Stimulated activated CD8-positive, alpha-beta memory T cell treated with anti-CD3 and anti-CD28 coated beads, Interleukin-15, amount 100 ng/mL, for 48 hours (primary cell): ENCODE data around the gene THBS2.

Experiments used
- DNase-seq, 2 donors: peaks; one replicate each; pipeline ENCODE4 v3.0.0-alpha.2; 2020; ENCODE audit warnings: low read depth in 2 of 2

THBS2 gene

GRCh38 chr6:169231790-169232506 is 21.7 kb downstream of the THBS2 start:
- no peak for DNase-seq

- no peak for DNase-seq
These were observed 22.5 kb downstream of the THBS2 start for GRCh38 chr6:169230946-169231789.

DNA sequence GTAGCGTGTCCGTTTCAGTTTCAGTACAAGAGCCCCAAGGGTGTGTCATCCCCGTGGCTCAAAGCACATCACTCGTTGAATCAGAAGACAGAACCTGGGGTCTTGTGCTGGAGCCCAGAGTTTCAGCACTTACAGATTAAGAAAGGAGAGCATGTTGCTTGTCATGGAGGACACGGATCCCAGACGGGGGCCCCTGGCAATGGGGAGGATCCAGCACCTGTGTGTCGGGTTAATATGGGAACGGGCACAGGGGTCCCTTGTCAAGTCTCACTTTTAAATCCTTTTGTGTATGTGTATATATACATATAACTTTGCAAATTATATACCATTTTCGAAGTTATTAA is 23.4 kb downstream of the THBS2 start:
- DNase-seq = no peak

DNA sequence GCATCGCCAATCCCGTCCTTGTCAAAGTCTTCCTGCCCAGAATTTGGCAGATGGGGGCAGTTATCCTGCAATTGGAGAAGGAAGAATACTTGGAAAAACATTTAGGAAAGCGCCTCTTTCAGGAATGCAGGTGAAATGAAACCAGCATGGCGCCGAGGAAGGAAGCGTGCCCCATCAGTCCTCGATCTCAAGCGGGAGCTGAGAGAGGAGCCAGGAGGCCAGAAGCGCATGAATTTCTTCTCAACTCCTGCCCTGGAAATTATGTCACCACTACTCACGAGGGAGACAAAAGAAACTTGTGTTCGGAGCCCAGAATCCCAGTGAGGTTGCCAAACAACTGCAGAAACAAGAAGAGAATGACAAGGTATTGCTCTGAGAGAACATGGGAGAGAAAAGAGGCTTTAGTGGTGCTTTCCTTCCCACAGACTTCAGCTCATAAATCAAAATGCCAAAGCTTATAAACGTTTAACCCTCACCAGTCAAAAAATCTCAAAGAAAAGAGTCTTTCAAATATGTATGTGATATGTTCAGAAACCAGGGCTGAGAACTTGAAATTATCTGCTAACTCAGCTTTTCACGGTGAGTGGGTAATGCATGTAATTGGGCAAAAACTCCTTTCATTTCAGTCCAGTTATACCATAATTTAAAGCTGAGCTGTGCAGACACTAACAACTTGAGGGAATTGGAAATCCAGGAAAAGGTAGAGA is 23.9 kb downstream of the THBS2 start:
- no peak for DNase-seq

DNA sequence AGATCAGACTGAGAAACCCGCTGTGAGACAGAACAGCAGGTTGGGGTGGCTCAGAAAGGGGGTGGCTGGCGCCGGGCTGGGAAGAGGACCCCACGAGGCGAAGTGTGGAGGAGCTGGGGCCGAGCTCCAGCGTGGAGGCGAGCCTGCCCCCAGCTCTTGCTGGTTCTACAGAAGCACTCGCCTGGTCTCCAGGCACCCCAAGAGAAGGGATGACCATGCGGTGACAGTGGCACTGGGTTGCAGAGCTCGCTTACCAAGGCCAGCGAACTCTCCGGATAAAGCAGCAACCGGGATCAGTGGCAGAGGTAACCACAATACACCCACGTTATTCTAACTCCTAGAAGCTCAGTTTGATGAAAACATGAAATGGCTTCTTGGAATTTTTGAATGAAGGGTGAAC is 26.5 kb downstream of the THBS2 start:
- DNase-seq = no peak

GRCh38 chr6:169225887-169226286 is 27.8 kb downstream of the THBS2 start:
- no peak for DNase-seq

GRCh38 chr6:169225131-169225576 is 28.5 kb downstream of the THBS2 start:
- no peak for DNase-seq

DNA sequence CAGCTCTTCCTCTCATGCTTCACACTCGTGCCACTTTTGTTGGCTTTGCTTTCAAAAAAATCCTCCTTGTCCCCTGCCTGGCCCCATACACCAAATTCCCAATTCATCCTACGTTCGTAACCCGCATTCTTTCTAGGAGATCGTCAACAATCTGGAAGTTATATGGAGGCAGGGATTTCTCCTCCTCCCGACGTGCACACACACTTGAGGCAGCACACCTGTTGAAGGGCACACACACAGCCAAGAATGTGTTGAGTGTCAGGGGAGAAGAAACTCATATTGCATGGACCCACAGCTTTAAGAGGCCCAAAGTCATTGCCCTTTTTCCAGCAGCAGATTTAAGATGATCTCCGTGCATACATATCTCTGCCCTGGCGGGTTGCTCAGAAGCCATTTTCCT is 28.9 kb downstream of the THBS2 start:
- DNase-seq = no peak

DNA sequence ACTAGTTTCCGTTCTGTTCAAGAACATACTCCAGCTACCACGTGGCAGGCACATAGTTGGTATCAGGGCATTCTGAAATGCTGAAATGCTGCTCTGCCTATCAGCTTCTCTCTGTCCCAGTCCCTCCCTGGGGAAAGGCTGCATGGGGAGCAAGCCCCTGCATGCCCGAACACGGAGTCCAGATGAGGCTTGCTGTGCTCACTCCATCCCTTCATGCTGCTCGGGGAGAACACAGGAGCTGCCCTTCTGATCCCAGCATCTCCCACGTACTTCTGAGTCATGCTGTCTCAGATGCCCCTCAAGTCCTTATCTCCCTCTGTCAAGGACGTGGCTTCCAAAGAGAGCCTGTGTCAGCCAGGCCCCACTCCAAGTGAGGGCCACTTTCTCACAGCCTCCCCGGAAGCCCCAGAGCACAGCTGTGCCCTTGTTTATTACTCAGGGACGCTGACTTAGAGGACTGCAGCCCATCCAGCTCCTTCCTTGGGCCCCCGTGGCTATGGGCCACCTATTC is 29.4 kb downstream of the THBS2 start:
- DNase-seq = no peak

DNA sequence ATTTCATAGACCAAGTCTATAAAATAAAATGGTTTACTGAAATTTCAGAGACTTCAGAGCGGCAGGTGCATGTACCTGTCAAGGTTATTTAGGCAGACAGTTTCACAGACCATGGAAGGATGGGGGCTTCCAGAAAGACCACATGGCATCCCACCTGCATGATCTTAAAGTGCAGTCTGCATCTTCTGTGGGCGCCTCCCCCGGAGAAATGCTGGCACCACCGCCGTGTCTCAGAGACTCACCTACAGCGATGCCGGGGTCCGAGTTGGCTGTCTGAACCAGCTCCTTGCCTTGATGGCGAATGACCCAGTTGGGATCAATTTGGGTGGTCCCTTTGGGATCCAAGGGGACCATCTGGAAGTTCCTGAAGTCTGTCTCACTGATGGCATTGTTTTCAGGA is 30.6 kb downstream of the THBS2 start:
- DNase-seq = no peak

- no peak for DNase-seq
These were observed 31.5 kb downstream of the THBS2 start for GRCh38 chr6:169222126-169222525.

GRCh38 chr6:169221264-169221663 is 32.4 kb downstream of the THBS2 start:
- DNase-seq = no peak

DNA sequence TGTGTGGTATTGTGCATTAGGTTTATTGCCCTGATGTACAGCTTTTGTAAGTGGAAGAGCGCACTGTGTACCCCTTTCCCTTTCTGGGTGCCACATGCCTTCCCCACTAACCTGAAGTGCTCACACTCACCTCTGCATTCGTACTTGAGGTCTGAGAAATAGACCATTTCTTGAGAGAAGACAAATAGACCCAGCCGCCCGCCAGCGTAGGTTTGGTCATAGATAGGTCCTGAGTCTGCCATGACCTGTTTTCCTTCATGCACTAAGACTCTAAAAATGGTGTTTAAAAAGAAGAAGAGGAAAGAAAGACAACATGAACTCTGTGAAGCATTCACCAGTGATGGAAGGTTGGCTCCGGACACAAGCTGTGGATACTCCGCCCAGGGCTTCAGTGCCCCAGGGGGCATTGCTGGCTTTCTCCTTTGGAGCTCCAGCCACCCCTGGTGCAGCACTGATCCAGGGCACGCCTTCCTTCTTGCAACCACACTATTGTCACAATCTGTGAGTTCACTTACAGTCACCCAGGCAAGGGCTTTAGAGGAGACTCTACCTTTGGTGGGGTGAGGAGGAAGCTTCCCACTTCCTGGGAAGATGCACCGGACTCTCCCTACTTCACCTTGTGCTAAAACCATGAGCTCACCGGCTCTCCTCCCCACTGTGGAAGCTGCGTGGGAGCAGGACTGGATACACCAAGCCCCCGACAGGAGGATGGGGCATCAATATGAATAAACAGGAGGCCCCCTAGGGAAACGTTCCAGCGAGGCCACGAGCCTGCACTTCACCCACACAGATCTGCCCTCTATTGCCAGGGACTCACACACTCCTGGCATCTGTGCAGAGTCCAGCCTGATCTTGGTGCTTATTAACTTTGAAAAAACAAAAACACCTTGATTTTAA is 33.3 kb downstream of the THBS2 start:
- no peak for DNase-seq

DNA sequence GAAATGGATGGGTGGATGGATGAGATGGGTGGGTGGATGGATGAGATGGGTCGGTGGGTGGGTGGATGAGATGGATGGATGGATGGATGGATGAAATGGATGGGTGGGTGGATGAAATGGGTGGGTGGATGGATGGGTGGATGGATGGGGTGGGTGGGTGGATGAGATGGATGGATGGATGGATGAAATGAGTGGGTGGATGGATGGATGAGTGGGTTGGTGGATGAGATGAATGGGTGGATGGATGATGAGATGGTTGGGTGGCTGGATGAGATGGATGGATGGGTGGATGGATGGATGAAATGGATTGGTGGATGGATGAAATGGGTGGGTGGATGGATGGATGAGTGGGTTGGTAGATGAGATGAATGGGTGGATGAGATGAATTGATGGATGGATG is 35.7 kb downstream of the THBS2 start:
- DNase-seq = no peak

GRCh38 chr6:169216830-169217229 is 36.8 kb downstream of the THBS2 start:
- no peak for DNase-seq

GRCh38 chr6:169215201-169215681 is 38.4 kb downstream of the THBS2 start:
- DNase-seq = no peak

DNA sequence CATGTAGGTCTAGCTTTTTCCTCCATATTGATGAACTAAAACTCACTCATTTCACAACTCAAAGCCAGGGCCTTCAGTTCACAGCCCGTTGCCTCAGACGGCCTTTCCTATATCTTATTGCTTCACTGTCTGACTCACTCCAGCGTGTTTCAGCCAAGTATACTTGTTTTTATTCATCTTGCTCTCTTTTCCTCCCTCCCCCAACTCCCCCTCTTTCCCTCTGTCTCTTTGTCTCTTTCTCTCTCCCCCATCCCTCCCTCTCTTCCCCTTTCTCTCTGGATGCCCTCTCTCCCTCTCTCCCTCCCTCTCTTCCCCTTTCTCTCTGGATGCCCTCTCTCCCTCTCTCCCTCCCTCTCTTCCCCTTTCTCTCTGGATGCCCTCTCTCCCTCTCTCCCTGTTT is 38.9 kb downstream of the THBS2 start:
- DNase-seq = peak in 1 of 2 donors; percentile 3

- DNase-seq = no peak
These were observed 39.7 kb downstream of the THBS2 start for GRCh38 chr6:169213814-169214520.

DNA sequence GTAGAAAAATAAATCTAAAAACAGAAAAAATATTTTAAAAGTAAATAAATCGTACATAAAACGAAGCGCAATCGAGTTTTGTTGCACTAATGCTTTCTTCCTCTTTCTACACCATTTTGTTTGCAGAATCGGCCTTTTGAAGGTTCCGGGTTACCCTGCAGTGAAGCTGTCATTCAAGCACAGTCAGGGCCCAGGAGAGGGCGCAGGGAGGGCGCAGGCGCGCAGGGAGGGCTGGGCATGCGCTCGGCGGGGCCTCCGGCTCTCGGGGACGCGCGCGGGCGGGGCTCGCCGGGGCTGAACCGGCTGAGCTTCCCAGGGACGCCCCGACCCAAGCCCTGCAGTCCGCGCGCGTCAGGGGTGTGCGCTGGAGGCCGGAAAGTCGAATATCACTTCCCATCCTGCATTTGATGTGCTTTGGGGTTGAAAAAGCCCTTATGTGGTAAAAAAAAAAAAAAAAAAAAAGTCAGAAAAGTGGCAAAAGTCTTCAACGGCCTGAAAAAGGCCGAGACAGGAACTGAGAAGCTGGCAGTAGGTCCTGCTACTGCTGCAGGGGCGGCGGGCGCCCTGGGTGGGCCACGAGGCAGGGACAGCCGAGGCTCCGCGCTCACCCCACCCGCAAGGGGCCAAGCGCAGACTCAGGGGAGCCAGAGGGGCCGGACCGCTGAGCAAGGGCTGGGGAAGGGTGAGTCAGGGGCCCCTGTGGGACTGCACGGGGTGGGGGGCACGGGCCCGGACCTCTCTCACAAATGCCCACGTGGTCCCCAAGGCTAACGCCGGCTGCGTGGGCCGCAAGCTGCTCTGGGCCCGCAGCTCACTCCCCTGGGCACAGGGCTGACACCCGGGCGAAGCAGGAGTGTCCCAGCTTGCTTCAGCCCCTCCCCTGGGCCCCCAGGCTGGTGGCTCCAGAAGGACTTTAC is 40.5 kb downstream of the THBS2 start:
- DNase-seq = peak; percentile 85 to 90
